Chondrocyte (in vitro differentiated cells): Measurements from ENCODE around the gene SCYL3. TPM values are rescaled to one million over a fixed set of nuclear protein-coding genes. Genes with fewer than 3 reads are reported as not detected.

Source experiments
- DNase-seq: peaks from one replicate; pipeline ENCODE4 v3.0.0; 2021; ENCODE audit warnings: mixed read lengths, low spot score
- H3K27ac Mint-ChIP-seq: one replicate; pipeline ENCODE4 v1.8.0; 2021; ENCODE audit warnings: mild to moderate bottlenecking, moderate library complexity, mixed read lengths; ENCODE audit not compliant: unreplicated experiment
- H3K27me3 Mint-ChIP-seq: 2 replicates; pipeline ENCODE4 v1.8.0; 2021; ENCODE audit warnings: low read depth, mixed read lengths
- H3K36me3 Mint-ChIP-seq: 2 replicates; pipeline ENCODE4 v1.8.0; 2021; ENCODE audit warnings: low read depth, mixed read lengths
- H3K4me1 Mint-ChIP-seq: 2 replicates; pipeline ENCODE4 v1.8.0; 2021; ENCODE audit warnings: low read depth, mild to moderate bottlenecking, mixed read lengths
- H3K4me3 Mint-ChIP-seq: one replicate; pipeline ENCODE4 v1.8.0; 2021; ENCODE audit warnings: mild to moderate bottlenecking, moderate library complexity, mixed read lengths; ENCODE audit not compliant: unreplicated experiment
- H3K9me3 Mint-ChIP-seq: 2 replicates; pipeline ENCODE4 v1.8.0; 2021; ENCODE audit warnings: low read depth, mixed read lengths
- CTCF ChIP-seq: fragments of 200-600 bp; sonication (generic); IDR thresholded peaks from 2 replicates; pipeline ENCODE4 v1.5.0; 2021; ENCODE audit warnings: antibody characterized with exemption, mild to moderate bottlenecking, moderate library complexity
- total RNA-seq: library from RNA; stranded (reverse); gene quantifications from 3 replicates; pipeline ENCODE4 v1.2.1, GENCODE V29; 2021

SCYL3 gene
- total RNA-seq, 1 donor from 2014 or later: 6.3 TPM

- no peak for TF ChIP-seq CTCF
- no peaks in the 10 kb centered on the region for H3K27me3 Mint-ChIP-seq
- no peak for DNase-seq
- H3K4me1 Mint-ChIP-seq: no peaks in the 10 kb centered on the region
- peaks cover 29% of the 10 kb centered on the region for H3K36me3 Mint-ChIP-seq
- H3K27ac Mint-ChIP-seq: no peak overlapping the region
- H3K9me3 Mint-ChIP-seq: no peaks in the 10 kb centered on the region
- H3K4me3 Mint-ChIP-seq: no peak overlapping the region
Observed at GRCh38 chr1:169858467-169858866, 35.2 kb downstream of the SCYL3 start.

GRCh38 chr1:169853341-169853740 lies 40.4 kb downstream of the SCYL3 start:
- H3K4me1 Mint-ChIP-seq: no peaks in the 10 kb centered on the region
- no peak overlapping the region for H3K27ac Mint-ChIP-seq
- no peak overlapping the region for H3K4me3 Mint-ChIP-seq
- no peaks in the 10 kb centered on the region for H3K27me3 Mint-ChIP-seq
- TF ChIP-seq CTCF: no peak
- H3K9me3 Mint-ChIP-seq: no peaks in the 10 kb centered on the region
- DNase-seq: no peak
- H3K36me3 Mint-ChIP-seq: peaks cover 29% of the 10 kb centered on the region

GRCh38 chr1:169849346-169850022 lies 44.2 kb downstream of the SCYL3 start:
- DNase-seq: no peak
- Mint-ChIP-seq H3K4me1 (no peaks in the 10 kb centered on the region), H3K36me3 (peaks cover 36% of the 10 kb centered on the region), H3K9me3 (no peaks in the 10 kb centered on the region), H3K4me3 (no peak overlapping the region), H3K27me3 (no peaks in the 10 kb centered on the region), H3K27ac (no peak overlapping the region)
- no peak for TF ChIP-seq CTCF

- Mint-ChIP-seq H3K4me1 (no peaks in the 10 kb centered on the region), H3K27me3 (no peaks in the 10 kb centered on the region), H3K4me3 (no peak overlapping the region), H3K36me3 (peaks cover 35% of the 10 kb centered on the region), H3K27ac (no peak overlapping the region), H3K9me3 (no peaks in the 10 kb centered on the region)
- TF ChIP-seq CTCF: no peak
- no peak for DNase-seq
Observed at GRCh38 chr1:169848456-169848855, 45.2 kb downstream of the SCYL3 start.

GRCh38 chr1:169844941-169845608 lies 48.6 kb downstream of the SCYL3 start:
- DNase-seq: no peak
- H3K4me1 Mint-ChIP-seq: no peaks in the 10 kb centered on the region
- H3K9me3 Mint-ChIP-seq: peaks cover 12% of the 10 kb centered on the region
- H3K36me3 Mint-ChIP-seq: peaks cover 44% of the 10 kb centered on the region
- H3K27me3 Mint-ChIP-seq: no peaks in the 10 kb centered on the region
- TF ChIP-seq CTCF: no peak
- H3K4me3 Mint-ChIP-seq: no peak overlapping the region
- no peak overlapping the region for H3K27ac Mint-ChIP-seq
